GM21723 (cell line): ENCODE results near the gene KBTBD4.

ENCODE experiments used
- ATAC-seq: cut with Tn5 transposase; IDR thresholded peaks from one replicate; pipeline ENCODE4 v1.9.1; 2021; ENCODE audit warnings: mild to moderate bottlenecking, moderate library complexity; ENCODE audit not compliant: unreplicated experiment

The KBTBD4 gene

DNA sequence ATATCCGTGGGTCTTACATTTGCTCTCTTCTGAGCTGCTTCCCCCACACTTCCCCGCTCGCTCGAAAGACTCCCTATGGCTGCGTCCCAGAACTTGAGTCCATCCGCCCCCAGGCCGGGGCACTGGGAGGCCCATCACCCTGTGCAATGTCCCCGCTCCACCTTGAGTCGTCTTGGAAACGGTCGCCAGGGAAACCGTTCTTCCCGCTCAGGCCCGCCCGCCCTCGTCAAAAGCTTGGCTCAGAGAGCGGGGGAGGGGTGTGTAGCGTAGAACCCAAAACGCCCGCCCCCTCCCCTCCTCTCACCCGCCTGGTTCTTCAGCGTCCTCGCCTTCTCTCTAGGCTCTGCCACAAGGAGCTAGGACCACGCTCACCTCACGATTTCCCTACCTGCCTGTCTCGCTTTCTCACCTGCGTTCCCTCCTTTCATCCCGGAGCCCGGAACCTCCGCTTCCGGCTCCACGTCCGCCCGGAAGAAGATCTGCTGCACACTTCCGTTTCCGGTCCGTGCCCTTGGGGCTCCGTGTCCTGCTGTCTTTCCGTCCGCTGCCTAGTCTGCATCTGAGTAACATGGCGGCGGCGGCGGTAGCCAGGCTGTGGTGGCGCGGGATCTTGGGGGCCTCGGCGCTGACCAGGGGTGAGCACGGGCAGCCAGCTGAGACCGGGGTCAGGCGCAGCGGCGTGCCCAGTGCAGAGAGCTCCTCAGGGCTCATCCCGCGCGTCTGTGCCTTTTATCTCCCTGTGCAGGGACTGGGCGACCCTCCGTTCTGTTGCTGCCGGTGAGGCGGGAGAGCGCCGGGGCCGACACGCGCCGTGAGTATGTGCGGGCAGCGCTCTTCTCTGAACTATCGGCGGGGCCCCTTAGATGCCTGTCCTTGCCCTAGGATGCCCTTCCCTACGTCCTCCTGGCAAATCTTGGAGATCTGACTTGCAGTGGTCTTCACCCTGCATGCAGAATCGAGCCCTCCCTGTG lies at the start of gene KBTBD4, which contains the start of gene NDUFS3:
KBTBD4 (minus strand) TSS at position 447 of the 971 bp plus-strand sequence; CDS start at position 428, 19 bp downstream.
NDUFS3 (plus strand) TSS at position 551 of the 971 bp plus-strand sequence; CDS start at position 569, 18 bp downstream.
- peak; percentile 92 for ATAC-seq

DNA sequence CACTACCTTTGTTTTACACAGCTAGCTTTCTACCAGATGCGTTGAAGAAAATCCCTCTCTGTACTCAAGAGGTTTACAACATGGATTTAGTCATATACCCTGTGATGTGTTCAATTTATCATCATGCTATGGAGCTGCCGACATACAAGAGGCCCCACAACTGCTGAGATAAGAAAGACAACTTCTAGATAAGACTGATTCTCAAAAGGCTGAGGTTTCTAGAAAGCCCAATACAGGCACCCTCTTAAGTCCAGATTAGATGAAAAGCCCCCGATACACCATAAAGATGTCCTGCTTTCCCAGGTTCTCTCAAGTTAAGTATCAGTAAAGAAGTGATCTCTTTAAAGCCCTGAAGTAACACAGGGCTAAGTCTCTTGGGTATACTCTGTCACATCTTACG lies 49.3 kb upstream of the KBTBD4 start:
- ATAC-seq = no peak

- ATAC-seq = no peak
Observed at GRCh38 chr11:47626234-47626633, 47.5 kb upstream of the KBTBD4 start.

GRCh38 chr11:47620836-47621378 lies 42.1 kb upstream of the KBTBD4 start:
- no peak for ATAC-seq

DNA sequence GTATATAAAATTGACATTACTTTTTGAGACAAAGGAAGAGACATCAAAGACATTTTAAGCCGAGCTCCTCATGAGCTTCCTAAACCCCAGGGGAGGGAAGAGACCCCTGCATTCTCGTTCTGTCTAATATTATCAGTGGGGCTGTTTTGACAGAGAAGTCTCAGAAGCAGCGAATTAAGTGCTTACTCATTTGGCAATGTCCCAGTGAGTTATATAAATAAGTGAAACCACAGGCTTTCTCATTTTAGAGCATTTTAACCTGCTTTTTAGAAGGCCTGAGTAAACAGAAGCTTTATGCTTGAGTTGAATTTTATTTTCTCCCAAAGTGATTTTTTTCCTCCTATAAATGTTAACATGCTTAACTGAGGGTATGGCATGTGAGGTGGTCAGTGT lies 38.6 kb upstream of the KBTBD4 start:
- no peak for ATAC-seq

DNA sequence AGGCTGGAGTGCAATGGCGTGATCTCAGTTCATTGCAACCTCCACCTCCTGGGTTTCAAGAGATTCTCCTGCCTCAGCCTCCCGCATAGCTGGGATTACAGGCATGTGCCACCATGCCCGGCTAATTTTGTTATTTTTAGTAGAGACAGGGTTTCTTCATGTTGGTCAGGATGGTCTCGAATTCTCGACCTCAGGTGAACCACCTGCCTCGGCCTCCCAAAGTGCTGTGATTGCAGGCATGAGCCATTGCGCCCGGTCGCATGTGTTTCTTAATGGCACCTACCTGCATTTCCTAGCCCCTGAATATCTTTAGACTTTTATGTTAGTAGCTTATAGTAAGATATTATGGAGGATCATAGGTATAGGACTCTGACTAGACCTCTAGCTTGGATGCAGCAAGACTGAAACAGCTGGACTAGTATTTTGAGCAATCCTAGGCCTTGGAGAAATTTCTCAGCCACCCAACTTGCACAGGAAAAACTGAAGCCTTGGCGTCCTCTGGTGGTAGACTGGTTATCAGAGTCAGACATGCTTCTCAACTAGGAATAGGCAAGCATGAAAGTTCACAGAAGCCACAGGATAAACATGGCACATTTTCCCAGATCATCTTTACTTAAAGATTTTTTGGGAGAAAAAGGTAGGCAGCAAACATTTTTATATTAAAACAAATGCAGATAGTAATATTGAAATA lies 38.1 kb upstream of the KBTBD4 start:
- no peak for ATAC-seq

DNA sequence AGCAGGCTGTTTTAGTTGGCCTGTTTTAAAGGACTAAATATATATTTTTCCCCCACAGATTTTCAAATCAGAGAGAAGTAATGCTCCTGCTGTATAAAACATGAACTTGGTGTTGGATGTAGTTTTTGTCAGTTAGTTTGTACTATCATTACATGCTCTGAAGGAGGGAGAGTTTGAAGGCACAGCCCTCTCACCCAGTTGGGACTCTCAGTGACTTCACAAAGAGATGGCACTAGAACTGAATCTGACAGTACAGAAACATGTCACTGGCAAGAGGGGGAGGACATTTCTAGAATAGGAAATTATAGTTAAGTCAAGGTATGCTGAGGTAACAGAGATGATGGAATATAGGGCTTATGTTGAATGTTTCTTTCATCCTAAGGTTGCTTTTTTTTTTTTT lies 36.5 kb upstream of the KBTBD4 start:
- ATAC-seq = no peak

GRCh38 chr11:47611348-47611794 lies 32.6 kb upstream of the KBTBD4 start:
- ATAC-seq = peak; percentile 85

DNA sequence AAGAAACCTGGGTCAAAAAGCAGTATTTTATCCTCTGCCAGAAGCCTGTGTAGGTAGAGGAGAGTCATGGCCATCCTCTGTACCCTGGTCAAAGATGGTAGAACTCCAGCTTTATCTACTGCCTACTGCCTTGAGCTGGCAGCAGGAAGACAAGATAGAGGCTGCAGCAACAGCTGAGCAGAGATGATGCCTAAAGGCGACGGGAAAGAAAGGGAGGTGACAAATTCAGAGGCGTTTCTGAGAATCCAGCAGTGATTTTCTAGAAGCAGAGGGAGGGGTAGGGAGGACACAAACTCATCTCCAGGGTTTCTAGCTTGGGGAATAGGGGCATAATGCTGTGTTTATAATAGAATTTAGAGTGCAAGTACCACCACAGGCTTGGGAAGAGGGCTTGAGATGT lies 30.9 kb upstream of the KBTBD4 start:
- ATAC-seq = no peak

DNA sequence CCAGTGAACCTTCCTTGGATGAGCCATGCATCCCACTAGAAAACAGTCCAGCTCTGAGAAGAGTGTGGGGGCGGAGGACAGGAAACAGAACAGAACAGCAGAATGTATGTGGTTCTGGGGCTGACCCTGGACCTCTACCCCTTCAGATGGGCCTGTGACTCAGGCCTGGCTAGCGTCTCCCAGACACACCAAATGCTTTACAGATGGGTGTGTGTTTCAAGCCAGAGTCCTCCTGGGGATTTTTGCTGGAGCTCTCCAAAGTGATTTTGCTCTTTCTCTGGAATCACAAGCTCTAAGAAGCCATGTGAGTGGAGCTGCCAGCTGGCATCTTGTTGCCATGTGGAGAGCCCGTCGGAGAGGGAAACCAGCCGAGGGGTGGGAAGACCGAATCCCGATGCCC lies 28.6 kb upstream of the KBTBD4 start:
- ATAC-seq = no peak

- ATAC-seq = no peak
Observed at GRCh38 chr11:47606731-47607130, 28.0 kb upstream of the KBTBD4 start.

- no peak for ATAC-seq
Observed at GRCh38 chr11:47605921-47606320, 27.2 kb upstream of the KBTBD4 start.

GRCh38 chr11:47603295-47603694 lies 24.5 kb upstream of the KBTBD4 start:
- ATAC-seq = no peak

DNA sequence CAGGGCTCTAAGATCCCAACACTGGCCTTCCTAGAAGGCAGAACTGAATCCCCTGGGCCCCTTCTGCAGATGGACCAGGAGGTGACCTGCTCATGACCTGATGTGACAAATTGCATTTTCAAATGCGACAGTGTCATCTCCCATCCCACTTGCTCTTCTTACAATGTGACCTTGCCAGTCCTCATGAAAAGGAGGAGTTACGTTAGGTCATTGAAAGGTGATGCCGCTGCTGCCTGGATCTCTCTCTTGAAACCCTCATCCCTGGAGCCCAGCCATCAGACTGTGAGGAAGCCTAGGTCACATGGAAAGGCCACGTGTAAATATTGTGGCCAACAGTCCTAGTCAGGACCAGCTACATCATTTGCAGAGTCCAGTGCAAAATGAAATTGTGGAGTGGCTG lies 21.1 kb upstream of the KBTBD4 start:
- no peak for ATAC-seq

GRCh38 chr11:47595967-47596366 lies 17.2 kb upstream of the KBTBD4 start:
- ATAC-seq = no peak

DNA sequence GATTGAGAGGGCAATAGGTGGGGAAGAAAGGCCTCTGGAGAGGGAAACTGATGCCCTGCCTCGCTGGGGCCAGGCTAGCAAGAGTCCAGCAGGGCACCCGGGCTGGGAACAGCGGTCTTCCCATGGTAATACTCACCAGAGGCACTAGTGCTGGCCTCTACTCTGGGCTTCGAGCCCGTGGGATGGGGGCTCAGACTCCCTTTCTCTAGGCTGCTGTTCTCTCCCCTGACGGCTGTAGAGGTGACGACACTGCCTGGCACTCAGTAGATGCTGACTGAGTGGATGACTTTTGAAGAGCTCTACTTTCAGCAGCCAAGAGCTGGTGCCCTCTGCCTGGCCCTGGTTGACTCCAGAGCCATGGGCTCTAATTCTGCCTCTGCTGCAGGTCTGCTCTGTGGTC lies 16.3 kb upstream of the KBTBD4 start:
- no peak for ATAC-seq

- ATAC-seq = no peak
Observed at GRCh38 chr11:47593934-47594855, 15.4 kb upstream of the KBTBD4 start, which contains the start of gene C1QTNF4. C1QTNF4 (minus strand) TSS chr11:47594411; CDS start chr11:47590810, 3,601 bp downstream.

DNA sequence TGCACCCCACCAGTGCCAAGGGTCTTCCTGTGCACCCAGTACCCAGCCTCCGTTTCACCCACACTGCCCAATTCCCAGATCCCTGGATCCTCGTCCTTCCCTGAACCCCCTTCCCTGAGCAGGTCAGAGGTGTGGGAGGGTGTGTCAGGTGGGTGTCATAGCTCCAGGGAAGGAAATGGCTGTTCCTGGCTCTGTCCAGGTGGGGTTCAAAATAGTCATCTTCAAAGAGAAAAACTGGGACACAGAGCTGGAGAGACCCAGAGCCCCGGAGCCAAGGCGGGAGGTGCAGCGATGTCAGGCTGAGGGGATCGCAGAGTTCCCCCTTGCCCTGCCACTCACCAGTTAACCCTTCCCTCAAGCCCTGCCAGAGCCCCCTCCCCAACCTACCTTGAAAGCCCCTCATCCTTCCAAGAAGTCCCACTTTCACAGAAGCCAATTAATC lies 14.7 kb upstream of the KBTBD4 start:
- no peak for ATAC-seq

DNA sequence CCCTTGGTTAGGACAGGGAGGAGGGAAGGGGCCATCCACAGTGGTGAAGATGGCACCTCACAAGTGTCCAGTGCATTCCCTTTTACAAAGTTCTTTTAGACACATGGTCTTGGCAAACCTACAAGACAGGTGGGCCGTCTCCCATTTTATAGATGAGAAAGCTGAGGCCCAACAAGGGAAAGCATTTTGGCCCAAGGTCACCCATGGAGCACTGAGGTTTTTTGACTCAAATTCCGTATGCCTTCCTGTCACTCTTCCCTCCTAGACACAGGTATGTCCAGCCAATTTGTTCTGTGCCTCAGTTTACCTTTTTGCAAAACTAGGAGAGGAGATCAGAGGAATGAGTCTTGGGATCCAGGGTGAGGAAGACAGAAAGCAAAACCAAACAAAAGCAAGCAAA lies 14.2 kb upstream of the KBTBD4 start:
- no peak for ATAC-seq

GRCh38 chr11:47592251-47592650 lies 13.5 kb upstream of the KBTBD4 start:
- ATAC-seq = no peak
